Loucy (cell line): ENCODE data around the gene TENM3.

ENCODE experiments used
- EZH2phosphoT487 ChIP-seq: fragments of 200-600 bp; IDR thresholded peaks from 2 replicates; pipeline ENCODE4 v1.6.1; 2018; ENCODE audit warnings: antibody characterized with exemption, mild to moderate bottlenecking, moderate library complexity, borderline replicate concordance
- TF ChIP-seq, protein P1 (sequence below): fragments of 200-600 bp; sonication (generic); conservative IDR thresholded peaks from 2 replicates; pipeline ENCODE4 v1.5.1; 2014; ENCODE audit warnings: mild to moderate bottlenecking, antibody characterized with exemption, low read length

DNA sequence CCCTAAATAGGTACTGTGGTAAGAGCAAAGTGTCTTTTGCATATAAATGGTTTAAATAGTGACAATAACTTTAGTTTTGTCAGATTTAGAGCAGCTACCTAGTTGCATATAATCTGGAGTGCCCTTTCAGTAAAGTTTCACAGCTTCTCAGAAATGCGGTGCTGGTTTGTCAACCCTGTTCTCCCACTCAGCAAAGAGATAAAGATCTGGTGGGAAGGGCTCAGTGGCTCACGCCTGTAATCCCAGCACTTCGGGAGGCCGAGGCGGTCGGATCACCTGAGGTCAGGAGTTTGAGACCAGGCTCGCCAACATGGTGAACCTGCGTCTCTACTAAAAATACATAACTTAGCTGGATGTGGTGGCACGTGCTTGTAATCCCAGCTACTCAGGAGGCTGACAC is 45.6 kb upstream of the TENM3 start:
- TF ChIP-seq, protein P1, sequence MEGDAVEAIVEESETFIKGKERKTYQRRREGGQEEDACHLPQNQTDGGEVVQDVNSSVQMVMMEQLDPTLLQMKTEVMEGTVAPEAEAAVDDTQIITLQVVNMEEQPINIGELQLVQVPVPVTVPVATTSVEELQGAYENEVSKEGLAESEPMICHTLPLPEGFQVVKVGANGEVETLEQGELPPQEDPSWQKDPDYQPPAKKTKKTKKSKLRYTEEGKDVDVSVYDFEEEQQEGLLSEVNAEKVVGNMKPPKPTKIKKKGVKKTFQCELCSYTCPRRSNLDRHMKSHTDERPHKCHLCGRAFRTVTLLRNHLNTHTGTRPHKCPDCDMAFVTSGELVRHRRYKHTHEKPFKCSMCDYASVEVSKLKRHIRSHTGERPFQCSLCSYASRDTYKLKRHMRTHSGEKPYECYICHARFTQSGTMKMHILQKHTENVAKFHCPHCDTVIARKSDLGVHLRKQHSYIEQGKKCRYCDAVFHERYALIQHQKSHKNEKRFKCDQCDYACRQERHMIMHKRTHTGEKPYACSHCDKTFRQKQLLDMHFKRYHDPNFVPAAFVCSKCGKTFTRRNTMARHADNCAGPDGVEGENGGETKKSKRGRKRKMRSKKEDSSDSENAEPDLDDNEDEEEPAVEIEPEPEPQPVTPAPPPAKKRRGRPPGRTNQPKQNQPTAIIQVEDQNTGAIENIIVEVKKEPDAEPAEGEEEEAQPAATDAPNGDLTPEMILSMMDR = no peak
- no peak for TF ChIP-seq EZH2phosphoT487
